K562 (cell line): ENCODE data around the gene CSNK1A1. TPM values are rescaled to one million over a fixed set of nuclear protein-coding genes. Genes with fewer than 3 reads are reported as not detected.

ENCODE experiments used
- ATAC-seq: fragments of 200-7000 bp; cut with Tn5 transposase; 3 replicates; pipeline ENCODE4 v1.9.1; 2020; ENCODE audit warnings: moderate library complexity
- BruUV-seq: library from RNA; stranded (reverse); fragments of 400-500 nt; replicated peaks from 2 replicates; lab custom pipeline; 2021; lab: Mats Ljungman, UMichigan
- CTCF ChIA-PET: fragments of 300-600 bp; formaldehyde crosslinking; extraction: SDS; loops from one replicate; lab custom pipeline; 2021; ENCODE audit warnings: low intra/inter-chr PET ratio; lab: Yijun Ruan, JAX
- POLR2A ChIA-PET: fragments of 300-600, 350-650 bp; sonication (Branson Sonifier 250); formaldehyde crosslinking; extraction: SDS; loops from one replicate; lab custom pipeline; 2021; ENCODE audit warnings: antibody characterized with exemption, inconsistent platforms; lab: Yijun Ruan, JAX
- DNase-seq, 4 experiments: peaks; one replicate each; pipeline versions ENCODE4 v3.0.0 to v3.0.0-alpha.2; 2011 to 2018; ENCODE audit warnings: low spot score in 3 of 4, mixed read lengths in 3 of 4; ENCODE audit errors: extremely low read depth in 1 of 4
- FAIRE-seq: peaks from 2 replicates; lab custom pipeline; 2011; peaks lifted over from hg19 to GRCh38; lab: Jason Lieb, UNC
- H2AFZ ChIP-seq: 2 replicates; pipeline ENCODE4 v1.6.0; 2011; ENCODE audit warnings: low read depth, low read length, control low read depth, inconsistent platforms
- H3K27ac ChIP-seq: fragments of 200-600 bp; 3 replicates; pipeline ENCODE4 v1.8.0; 2011; ENCODE audit warnings: low read depth, mild to moderate bottlenecking, control low read depth, inconsistent platforms, low read length, moderate library complexity, mixed read lengths; ENCODE audit errors: extremely low read depth
- H3K27me3 ChIP-seq, 2 experiments: fragments of 300-600 bp in 1 of 2; 2 replicates in 1 of 2; 3 replicates in 1 of 2; pipeline versions ENCODE4 v1.6.0 to v1.8.0; 2011; ENCODE audit warnings: inconsistent platforms in 2 of 2, low read length in 2 of 2, mild to moderate bottlenecking in 1 of 2, mixed read lengths in 1 of 2, moderate library complexity in 1 of 2; ENCODE audit not compliant: control insufficient read depth in 2 of 2, insufficient read depth in 2 of 2
- H3K36me3 ChIP-seq: fragments of 300-600 bp; 3 replicates; pipeline ENCODE4 v1.8.0; 2011; ENCODE audit warnings: mild to moderate bottlenecking, low read length, inconsistent platforms; ENCODE audit not compliant: control insufficient read depth, insufficient read depth
- H3K4me1 ChIP-seq, 2 experiments: fragments of 200-600 bp in 1 of 2; replicated peaks in 1 of 2; 2 replicates in 1 of 2; 3 replicates in 1 of 2; pipeline versions ENCODE4 v1.5.1 to v1.8.0; 2011; ENCODE audit warnings: inconsistent platforms in 2 of 2, low read length in 2 of 2, mild to moderate bottlenecking in 1 of 2, mixed read lengths in 1 of 2, moderate library complexity in 1 of 2; ENCODE audit not compliant: control insufficient read depth in 2 of 2, insufficient read depth in 2 of 2
- H3K4me2 ChIP-seq: 2 replicates; pipeline ENCODE4 v1.6.1; 2011; ENCODE audit warnings: low read length, control low read depth, inconsistent platforms, mixed read lengths; ENCODE audit not compliant: insufficient read depth
- H3K4me3 ChIP-seq: fragments of 200-600 bp; sonication (generic), shearing (Covaris generic); 2 replicates; pipeline ENCODE4 v1.5.1; 2016; ENCODE audit warnings: control low read depth, inconsistent platforms
- H3K79me2 ChIP-seq: fragments of 200-600 bp; 3 replicates; pipeline ENCODE4 v1.8.0; 2011; ENCODE audit warnings: low read length, inconsistent platforms; ENCODE audit not compliant: control insufficient read depth, insufficient read depth
- H3K9ac ChIP-seq, 2 experiments: 2 replicates each; pipeline versions ENCODE4 v1.6.0 to v1.6.1; 2011; ENCODE audit warnings: low read depth in 2 of 2, low read length in 2 of 2, control low read depth in 1 of 2, inconsistent platforms in 1 of 2, mild to moderate bottlenecking in 1 of 2, mixed read lengths in 1 of 2; ENCODE audit not compliant: insufficient read depth in 1 of 2
- H3K9me1 ChIP-seq: one replicate; pipeline ENCODE4 v1.6.0; 2011; ENCODE audit warnings: inconsistent platforms, mild to moderate bottlenecking, low read length, moderate library complexity; ENCODE audit not compliant: control insufficient read depth, insufficient read depth
- H3K9me3 ChIP-seq: replicated peaks from 2 replicates; pipeline ENCODE4 v1.5.1; 2011; ENCODE audit warnings: low read depth, low read length, inconsistent platforms; ENCODE audit not compliant: control insufficient read depth, insufficient read depth
- H4K20me1 ChIP-seq: replicated peaks from 2 replicates; pipeline ENCODE4 v1.6.1; 2011; ENCODE audit warnings: low read length, inconsistent platforms, mixed read lengths; ENCODE audit not compliant: control insufficient read depth, insufficient read depth
- ADNP ChIP-seq: fragments of 200-800 bp; sonication (Bioruptor generic); IDR thresholded peaks from 2 replicates; pipeline ENCODE4 v1.6.1; 2016; ENCODE audit warnings: missing genetic modification characterization, missing compliant biosample characterization
- CREB3L1 ChIP-seq: fragments of 450-650 bp; IDR thresholded peaks from 2 replicates; pipeline ENCODE4 v1.6.1; 2014; ENCODE audit warnings: low read depth, mild to moderate bottlenecking, moderate library complexity, borderline replicate concordance
- EWSR1 ChIP-seq: fragments of 450-650 bp; IDR thresholded peaks from 2 replicates; pipeline ENCODE4 v1.6.1; 2018; ENCODE audit warnings: borderline replicate concordance, mild to moderate bottlenecking, low read depth, moderate library complexity; ENCODE audit not compliant: partially characterized antibody
- GTF2E2 ChIP-seq: fragments of 200-800 bp; sonication (Bioruptor generic); IDR thresholded peaks from 2 replicates; pipeline ENCODE4 v1.6.1; 2016; ENCODE audit warnings: missing genetic modification characterization, missing compliant biosample characterization
- MAFG ChIP-seq: fragments of 450-650 bp; conservative IDR thresholded peaks from 2 replicates; pipeline ENCODE4 v1.6.1; 2016; ENCODE audit warnings: missing genetic modification characterization, missing compliant biosample characterization
- RBM22 ChIP-seq: fragments of 200-400 bp; formaldehyde crosslinking; IDR thresholded peaks from 2 replicates; pipeline ENCODE4 v1.6.1; 2018; ENCODE audit warnings: low read length, low read depth; ENCODE audit not compliant: poor library complexity, severe bottlenecking
- STAG1 ChIP-seq: sonication (generic); formaldehyde crosslinking; IDR thresholded peaks from 2 replicates; pipeline ENCODE4 v1.5.0; 2020; ENCODE audit warnings: missing genetic modification reagents, borderline replicate concordance
- TCFL5 ChIP-seq: fragments of 250-450 bp; sonication (Bioruptor Pico); conservative IDR thresholded peaks from 2 replicates; pipeline ENCODE4 v1.6.1; 2021; ENCODE audit warnings: mild to moderate bottlenecking, moderate library complexity, matching md5 sums
- ZNF217 ChIP-seq: sonication (generic); formaldehyde crosslinking; IDR thresholded peaks from 2 replicates; pipeline ENCODE4 v1.8.0; 2022; ENCODE audit warnings: mild to moderate bottlenecking, missing genetic modification reagents
- ZNF253 ChIP-seq: fragments of 250-450 bp; sonication (Bioruptor Pico); conservative IDR thresholded peaks from 2 replicates; pipeline ENCODE4 v1.6.1; 2021; ENCODE audit warnings: mild to moderate bottlenecking
- ZNF316 ChIP-seq: fragments of 450-650 bp; IDR thresholded peaks from 2 replicates; pipeline ENCODE4 v1.6.1; 2016
- WGBS: fragments of 100-300 bp; shearing (Covaris generic); methylation state at CpG from one replicate; pipeline ENCODE4 v1.1.6; 2016; ENCODE audit warnings: low coverage, mixed read lengths; ENCODE audit not compliant: insufficient coverage; ENCODE audit errors: missing lambda C conversion rate; 5-methylcytosine and 5-hydroxymethylcytosine counted together
- in situ Hi-C: fragments of 300-500 bp; cut with MboI; formaldehyde crosslinking; loops from 4 replicates; pipeline ENCODE4 v1.15.0; 2018; ENCODE audit warnings: inconsistent platforms, mixed read lengths
- intact Hi-C: fragments of 100-400 bp; cut with micrococcal nuclease; formaldehyde crosslinking; loops from 2 replicates; pipeline ENCODE4 v1.14.2; 2022
- polyA plus RNA-seq, 8 experiments: library from polyadenylated mRNA; depleted of rRNA in 4 of 8; stranded (reverse) in 5 of 8; unstranded in 3 of 8; fragments of >200 nt; fragmentation: Nextera tagmentation in 2 of 8; fragmentation: Illumina TruSeq in 1 of 8; extraction: Ambion mirVana in 2 of 8; extraction: Trizol in 1 of 8; gene quantifications; 2 replicates each; pipeline versions ENCODE4 v1.2.1 to v1.2.3, GENCODE V29; 2011 to 2014; ENCODE audit warnings: inconsistent platforms in 1 of 8, missing spikeins in 1 of 8
- total RNA-seq, 7 experiments: library from RNA; depleted of rRNA in 6 of 7; stranded (reverse); fragments of >200 nt in 6 of 7; fragmentation: Illumina TruSeq in 2 of 7; extraction: Trizol in 2 of 7; gene quantifications; 2 replicates each; pipeline versions ENCODE4 v1.2.1 to v1.2.3, GENCODE V29; 2011 to 2021; ENCODE audit warnings: low replicate concordance in 1 of 7
- TF ChIP-seq, protein P1 (sequence below): fragments of 450-650 bp; IDR thresholded peaks from 2 replicates; pipeline ENCODE4 v1.6.1; 2017; ENCODE audit warnings: antibody characterized with exemption
- TF ChIP-seq, protein P2 (sequence below): IDR thresholded peaks from 2 replicates; pipeline ENCODE4 v1.6.1; 2011; ENCODE audit warnings: borderline replicate concordance, low read depth, mild to moderate bottlenecking, moderate library complexity, low read length; ENCODE audit not compliant: insufficient read depth, poor library complexity, severe bottlenecking

CSNK1A1 gene
- total and polyA plus RNA-seq, 9 of the 15 experiments (the other 6 are each of a cell fraction or from before 2014, with no cell fraction given), result 49.1 to 196 (median 154) TPM

DNA sequence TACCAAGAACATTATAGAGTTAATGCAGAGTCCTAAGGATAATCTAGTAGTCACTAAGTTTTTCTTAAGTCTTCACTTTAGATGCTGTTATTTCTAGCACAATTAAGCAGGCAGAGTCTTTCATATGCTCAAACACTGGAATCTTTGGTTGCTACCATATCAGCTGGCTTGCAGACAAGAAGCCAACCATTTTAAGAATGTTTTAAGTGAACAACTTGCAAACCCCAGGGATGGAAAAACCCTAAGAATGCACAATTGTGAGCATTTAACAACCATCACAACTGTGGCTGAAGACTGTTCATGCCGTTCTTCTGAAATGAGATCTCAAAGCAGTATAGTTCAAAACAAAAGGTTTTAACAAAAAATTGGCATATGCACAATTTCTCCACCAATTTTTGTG is 55.1 kb downstream of the CSNK1A1 start (continued):
- TF ChIP-seq, protein P1, sequence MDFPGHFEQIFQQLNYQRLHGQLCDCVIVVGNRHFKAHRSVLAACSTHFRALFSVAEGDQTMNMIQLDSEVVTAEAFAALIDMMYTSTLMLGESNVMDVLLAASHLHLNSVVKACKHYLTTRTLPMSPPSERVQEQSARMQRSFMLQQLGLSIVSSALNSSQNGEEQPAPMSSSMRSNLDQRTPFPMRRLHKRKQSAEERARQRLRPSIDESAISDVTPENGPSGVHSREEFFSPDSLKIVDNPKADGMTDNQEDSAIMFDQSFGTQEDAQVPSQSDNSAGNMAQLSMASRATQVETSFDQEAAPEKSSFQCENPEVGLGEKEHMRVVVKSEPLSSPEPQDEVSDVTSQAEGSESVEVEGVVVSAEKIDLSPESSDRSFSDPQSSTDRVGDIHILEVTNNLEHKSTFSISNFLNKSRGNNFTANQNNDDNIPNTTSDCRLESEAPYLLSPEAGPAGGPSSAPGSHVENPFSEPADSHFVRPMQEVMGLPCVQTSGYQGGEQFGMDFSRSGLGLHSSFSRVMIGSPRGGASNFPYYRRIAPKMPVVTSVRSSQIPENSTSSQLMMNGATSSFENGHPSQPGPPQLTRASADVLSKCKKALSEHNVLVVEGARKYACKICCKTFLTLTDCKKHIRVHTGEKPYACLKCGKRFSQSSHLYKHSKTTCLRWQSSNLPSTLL, result no peak
- TF ChIP-seq ZNF217 (CRISPR knock-in tag), result no peak
- TF ChIP-seq GTF2E2 (tag), result no peak
- TF ChIP-seq MAFG (tag), result no peak

DNA sequence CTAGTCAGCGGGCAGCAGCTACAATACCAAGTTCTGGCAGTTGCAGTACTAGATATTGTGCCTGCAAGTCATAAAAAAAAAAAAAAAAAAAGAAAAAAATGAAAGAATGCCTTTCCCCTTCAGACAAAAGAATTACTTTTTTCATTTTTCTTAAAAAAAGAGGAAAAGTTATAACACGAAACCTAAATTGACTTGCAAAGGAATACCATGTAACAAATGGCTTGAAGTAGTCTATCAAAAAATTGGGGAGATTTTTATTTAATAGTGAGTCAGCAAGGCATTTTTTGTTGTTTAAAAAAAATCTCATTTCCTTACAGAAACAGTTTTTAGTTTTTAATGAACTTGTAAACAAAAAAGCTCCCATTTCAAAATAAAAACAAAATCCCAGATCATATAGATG is 55.6 kb downstream of the CSNK1A1 start:
- Histone ChIP-seq H4K20me1 (no peaks in the 10 kb centered on the region), H3K9me3 (no peaks in the 10 kb centered on the region), H2AFZ (no peak overlapping the region), H3K79me2 (no peaks in the 10 kb centered on the region), H3K4me2 (no peak overlapping the region), H3K9ac (no peak overlapping the region), H3K4me1 (no peaks in the 10 kb centered on the region), H3K36me3 (peaks cover 64% of the 10 kb centered on the region), H3K27ac (no peak overlapping the region), H3K4me3 (no peak overlapping the region), H3K27me3 (no peaks in the 10 kb centered on the region), H3K9me1 (no peaks in the 10 kb centered on the region)
- POLR2A ChIA-PET, result no interaction called here
- in situ Hi-C loops (no loop called here), intact Hi-C loops (no loop called here)
- 80% methylated on average over 2 of the region's 2 CpGs for WGBS
- BruUV-seq, result no TSS peak
- DNase-seq, result no peak
- FAIRE-seq, result no peak
- no peak for ATAC-seq
- CTCF ChIA-PET, result no interaction called here
- no peak for TF ChIP-seq EWSR1
- TF ChIP-seq ZNF253, result no peak
- TF ChIP-seq, protein P2, sequence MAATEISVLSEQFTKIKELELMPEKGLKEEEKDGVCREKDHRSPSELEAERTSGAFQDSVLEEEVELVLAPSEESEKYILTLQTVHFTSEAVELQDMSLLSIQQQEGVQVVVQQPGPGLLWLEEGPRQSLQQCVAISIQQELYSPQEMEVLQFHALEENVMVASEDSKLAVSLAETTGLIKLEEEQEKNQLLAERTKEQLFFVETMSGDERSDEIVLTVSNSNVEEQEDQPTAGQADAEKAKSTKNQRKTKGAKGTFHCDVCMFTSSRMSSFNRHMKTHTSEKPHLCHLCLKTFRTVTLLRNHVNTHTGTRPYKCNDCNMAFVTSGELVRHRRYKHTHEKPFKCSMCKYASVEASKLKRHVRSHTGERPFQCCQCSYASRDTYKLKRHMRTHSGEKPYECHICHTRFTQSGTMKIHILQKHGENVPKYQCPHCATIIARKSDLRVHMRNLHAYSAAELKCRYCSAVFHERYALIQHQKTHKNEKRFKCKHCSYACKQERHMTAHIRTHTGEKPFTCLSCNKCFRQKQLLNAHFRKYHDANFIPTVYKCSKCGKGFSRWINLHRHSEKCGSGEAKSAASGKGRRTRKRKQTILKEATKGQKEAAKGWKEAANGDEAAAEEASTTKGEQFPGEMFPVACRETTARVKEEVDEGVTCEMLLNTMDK, result no peak
- TF ChIP-seq ADNP (tag), result no peak
- no peak for TF ChIP-seq RBM22
- TF ChIP-seq STAG1 (CRISPR knock-in tag), result no peak
- TF ChIP-seq TCFL5, result no peak
- no peak for TF ChIP-seq CREB3L1
- TF ChIP-seq ZNF316, result no peak
